Measurements from ENCODE around the gene SCGB1C1.
A peak's percentile ranks its signal among the peaks of the same experiment; 100 is the strongest.

The SCGB1C1 gene

DNA sequence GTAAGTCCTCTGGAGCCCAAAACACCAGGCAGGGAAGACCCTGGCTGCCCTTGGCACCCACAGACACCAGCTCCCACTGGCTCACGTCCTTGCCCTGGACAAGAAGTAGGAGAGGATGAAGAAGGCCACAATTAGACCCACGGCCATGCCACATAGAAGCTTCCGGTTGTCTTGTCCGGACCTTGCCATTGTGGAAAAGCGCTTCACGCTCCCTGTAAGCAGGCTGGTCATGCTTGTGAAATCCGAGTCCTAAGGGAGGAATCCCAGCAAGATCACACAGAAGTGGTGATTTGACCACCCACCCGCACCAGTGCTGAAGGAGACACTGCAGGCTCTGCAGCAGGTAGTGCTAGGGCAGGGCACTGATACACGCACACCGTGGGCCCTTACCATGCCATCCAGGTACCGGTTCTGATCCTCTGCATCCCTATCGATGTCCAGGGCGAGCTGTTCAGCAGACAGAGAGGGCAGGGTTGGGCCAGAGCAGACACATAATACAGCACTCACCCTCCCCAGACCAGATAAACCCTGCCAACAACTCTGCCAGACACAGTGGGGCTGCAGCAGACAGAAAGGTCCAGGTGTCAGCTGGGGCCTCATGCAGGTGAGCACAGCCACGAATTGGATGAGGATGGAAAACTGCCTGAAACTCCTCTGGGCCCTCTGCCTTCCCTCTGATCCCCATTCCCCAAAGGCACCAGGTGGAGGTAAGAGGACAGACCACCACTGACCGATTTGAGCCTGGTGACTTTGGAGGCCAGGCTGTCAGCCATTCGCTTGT lies 12.5 kb downstream of the SCGB1C1 start:
- DNase-seq = no peak

DNA sequence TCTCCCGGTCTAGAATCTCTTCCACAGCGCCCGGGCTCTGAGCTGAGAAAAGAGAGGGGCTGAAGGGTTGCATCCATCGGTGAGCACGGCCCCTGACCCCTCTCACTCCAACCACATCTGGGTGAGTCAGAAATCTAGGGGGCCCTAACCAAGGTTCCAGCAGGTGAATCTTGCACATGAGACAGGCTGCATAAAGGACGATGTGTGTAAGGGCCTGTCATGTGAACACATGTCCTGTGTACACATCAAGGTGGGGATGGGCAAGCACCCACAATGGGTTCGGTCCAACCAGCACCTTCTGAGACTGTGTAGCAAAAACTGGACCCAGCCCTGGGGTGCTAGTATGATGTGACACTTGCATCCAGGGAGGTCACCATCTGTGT lies 13.1 kb downstream of the SCGB1C1 start:
- no peak for DNase-seq

DNA sequence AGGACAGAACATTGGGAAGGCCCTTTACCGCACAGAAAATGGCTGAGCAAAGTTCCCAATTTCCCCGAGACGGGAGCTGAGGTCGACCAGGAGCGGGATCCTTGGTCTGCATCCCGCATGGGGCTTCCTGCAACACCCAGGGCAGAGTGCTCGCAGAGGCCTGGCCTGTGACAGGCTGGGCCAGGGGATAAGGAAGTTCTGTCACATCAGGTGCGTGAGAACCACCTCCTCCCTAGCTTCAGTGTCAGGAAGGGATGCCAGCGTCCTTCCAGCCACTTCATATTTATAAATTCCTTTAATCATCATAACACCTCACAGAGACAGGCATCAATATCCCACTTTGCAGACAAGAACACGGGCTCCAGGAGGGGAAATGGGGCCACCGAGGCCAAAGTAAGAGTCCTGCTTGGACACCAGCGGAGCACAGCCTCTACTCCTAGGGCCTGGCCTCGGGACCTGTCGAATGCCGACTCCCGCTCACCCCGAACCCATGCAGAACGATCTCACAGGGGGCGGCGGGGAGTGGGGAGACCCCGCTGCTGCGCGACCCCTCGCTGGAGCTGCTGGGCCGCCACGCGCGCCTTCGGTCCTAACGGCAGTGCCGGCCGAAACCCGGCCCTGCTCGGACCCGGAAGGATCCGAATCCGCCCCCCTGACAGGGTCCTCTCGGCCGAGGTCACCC lies 13.8 kb downstream of the SCGB1C1 start:
- no peak for DNase-seq

DNA sequence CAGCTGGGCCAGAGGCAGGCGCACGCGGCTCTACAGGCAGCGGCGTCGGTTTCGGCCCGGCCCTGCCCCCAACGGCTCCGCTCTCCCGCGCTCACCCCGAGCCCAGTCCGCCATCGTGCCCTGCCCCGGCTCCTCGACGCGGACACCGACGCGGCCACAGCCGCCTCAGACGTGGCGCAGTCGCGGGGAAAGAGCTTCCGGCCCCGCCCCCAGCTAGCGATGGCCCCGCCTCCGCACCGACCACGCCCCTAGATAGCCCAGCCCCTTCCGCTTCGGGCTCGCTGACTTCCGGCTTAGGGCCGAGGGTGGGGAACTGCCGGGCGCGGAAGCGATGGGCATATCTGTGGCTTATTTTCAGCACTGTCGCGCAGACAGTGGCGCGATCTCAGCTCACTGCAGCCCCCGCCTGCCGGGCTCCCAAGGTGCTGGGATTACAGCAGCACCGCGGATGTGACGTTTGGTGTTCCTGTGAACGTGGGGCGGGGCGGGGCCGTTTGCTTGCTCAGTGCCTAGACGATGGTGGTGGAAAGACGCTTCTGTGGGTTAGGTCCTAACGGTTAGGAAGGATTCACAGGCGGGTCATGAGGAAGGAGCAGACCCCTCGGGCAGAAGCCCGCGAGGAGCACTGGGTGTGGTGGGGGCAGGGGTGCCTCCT lies 14.5 kb downstream of the SCGB1C1 start, which contains the start of the genes BET1L and RIC8A:
Gene BET1L, minus strand, starts transcription at position 192 of the 655 bp plus-strand sequence. Its CDS starts 78 bp downstream, at position 114.
Gene RIC8A, plus strand, starts transcription at position 501 of the 655 bp plus-strand sequence. CDS start 1,147 bp downstream, outside the sequence.
- DNase-seq = peak; percentile 77

DNA sequence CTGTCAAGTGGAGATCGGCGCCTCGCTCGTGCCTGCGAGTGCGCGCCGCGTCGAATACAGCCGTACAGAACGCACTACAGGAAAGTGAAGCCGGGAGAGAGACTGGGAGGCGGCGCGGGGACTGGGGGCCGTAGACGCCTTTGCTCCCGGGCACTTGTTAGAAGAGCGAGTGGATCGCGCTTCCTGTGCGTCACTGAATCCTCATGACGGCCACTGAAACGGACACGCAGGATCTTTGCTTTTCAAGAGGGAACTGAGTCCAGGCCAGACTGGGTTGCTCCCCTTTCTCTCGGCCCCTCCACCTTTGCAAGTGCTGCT lies 14.9 kb downstream of the SCGB1C1 start:
- no peak for DNase-seq

DNA sequence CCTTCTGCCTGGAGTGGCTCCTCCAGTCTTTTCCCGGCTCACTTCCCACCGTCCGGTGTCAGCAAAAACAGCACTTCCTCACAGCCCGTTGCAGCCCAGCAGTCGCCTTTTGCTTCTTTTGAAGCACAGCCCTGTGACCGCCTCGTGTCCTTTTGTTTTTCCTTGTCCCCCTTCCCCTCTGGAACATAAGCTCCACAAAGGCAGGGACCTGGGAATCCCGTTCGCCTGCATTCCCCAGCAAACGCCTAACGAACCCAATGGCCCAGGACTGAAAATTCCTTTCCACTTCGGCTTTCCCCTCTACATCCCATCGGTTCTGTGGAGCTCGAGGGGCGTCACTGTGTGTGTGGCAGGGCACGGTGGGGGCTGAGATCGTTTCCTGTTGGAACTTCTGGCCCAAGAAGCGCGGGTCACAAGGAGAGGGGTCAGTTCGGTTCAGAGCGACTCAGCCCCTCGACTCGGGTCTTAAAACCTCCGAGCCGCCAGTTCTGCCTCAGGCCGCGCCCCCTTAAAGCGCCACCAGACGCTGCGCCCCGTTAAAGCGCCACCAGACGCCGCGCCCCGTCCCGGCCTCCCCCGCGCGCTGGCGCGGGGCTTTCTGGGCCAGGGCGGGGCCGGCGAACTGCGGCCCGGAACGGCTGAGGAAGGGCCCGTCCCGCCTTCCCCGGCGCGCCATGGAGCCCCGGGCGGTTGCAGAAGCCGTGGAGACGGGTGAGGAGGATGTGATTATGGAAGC lies 15.5 kb downstream of the SCGB1C1 start:
- DNase-seq = peak; percentile 39

DNA sequence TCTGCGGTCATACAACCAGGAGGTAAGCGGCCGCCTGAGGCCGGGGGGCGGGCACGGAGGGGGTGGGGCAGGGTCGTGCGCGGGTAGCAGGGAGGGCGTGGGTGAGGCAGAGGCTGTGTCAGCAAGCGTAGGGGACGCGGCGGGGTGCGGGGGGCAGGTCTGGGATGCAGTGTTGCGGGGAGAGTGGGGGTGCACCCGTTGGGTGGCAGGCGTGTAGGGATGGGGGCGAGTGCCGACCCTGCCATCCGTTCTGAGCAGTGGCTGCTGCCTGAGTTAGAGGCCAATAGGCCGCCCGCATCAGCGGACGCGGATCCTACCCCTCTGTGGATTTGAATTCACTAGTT lies 16.0 kb downstream of the SCGB1C1 start:
- DNase-seq = no peak

DNA sequence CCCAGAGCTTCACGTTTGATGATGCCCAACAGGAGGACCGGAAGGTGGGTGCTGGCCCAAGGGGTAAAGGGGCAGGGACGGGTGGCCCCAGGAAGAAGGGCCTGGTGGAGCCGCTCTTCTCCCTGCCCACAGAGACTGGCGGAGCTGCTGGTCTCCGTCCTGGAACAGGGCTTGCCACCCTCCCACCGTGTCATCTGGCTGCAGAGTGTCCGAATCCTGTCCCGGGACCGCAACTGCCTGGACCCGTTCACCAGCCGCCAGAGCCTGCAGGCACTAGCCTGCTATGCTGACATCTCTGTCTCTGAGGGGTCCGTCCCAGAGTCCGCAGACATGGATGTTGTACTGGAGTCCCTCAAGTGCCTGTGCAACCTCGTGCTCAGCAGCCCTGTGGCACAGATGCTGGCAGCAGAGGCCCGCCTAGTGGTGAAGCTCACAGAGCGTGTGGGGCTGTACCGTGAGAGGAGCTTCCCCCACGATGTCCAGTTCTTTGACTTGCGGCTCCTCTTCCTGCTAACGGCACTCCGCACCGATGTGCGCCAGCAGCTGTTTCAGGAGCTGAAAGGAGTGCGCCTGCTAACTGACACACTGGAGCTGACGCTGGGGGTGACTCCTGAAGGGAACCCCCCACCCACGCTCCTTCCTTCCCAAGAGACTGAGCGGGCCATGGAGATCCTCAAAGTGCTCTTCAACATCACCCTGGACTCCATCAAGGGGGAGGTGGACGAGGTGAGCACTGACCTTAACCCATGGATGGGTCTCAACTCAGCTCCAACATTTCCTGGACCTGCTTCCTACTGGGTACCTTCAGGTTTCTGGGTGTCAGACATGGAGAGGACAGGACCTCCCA lies 16.6 kb downstream of the SCGB1C1 start:
- no peak for DNase-seq

DNA sequence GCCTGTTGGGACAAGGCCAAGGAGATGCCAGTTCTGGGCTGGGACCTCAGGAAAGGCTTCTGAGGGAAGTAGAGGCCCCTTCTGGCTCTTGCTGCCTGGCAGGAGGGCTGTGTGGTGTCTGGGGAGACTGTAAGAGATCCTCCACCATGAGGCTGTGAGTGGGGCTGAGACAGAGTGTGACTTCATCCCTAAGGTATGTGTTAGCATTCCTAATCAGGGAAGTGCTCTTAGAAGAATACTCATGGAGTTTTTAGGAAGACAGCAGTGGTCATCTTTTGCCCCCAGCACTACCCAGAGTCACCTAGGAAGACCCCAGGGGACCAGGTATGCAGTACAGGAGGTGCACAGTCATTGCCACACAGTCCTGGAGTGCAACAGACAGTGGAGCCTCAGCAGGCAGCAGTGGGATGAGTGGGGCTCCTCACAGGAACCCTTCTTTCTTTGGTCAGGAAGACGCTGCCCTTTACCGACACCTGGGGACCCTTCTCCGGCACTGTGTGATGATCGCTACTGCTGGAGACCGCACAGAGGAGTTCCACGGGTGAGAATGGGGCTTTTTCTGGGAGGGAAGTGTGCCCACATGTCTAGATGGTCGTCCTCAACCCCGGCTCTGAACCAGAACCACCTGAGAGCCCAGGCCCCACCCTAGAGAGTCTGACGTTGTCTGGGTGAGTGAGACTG lies 17.4 kb downstream of the SCGB1C1 start:
- DNase-seq = no peak

DNA sequence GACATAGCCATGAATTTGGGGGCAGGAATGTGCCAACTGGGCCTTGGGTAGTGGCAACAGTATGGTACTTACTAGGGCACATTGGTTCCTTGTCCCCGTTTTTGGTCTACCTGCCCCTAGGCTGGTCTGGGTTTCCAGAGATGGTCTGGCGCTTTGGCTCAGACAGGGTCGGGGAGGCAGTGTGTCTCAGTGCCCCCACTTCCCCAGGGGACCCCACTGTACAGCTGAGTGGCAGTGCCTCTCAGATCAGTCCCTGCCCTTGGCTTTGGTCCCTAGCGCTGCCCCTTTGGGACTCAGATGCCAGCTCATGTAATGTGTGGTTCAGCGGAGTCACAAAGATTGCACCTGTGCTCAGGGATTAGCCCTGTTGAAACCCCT lies 17.9 kb downstream of the SCGB1C1 start:
- DNase-seq = no peak

DNA sequence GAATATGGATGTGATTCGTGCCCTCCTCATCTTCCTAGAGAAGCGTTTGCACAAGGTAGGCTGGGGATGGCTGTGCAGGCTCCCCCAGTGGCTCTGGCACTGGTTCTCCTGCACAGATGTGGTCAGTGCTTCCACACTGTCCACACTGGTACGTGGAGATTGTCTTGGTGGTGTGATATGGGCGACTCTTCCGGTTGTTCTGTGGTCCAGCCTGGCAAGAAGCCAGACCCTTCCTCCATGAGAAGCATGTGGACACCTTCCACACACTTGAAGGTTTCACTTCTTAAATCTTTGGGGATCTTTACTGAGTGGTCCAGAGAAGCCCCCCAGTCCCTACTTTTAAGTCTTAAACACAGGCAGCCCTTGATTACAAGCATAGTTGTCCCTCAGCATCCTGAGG lies 18.4 kb downstream of the SCGB1C1 start:
- DNase-seq = no peak

DNA sequence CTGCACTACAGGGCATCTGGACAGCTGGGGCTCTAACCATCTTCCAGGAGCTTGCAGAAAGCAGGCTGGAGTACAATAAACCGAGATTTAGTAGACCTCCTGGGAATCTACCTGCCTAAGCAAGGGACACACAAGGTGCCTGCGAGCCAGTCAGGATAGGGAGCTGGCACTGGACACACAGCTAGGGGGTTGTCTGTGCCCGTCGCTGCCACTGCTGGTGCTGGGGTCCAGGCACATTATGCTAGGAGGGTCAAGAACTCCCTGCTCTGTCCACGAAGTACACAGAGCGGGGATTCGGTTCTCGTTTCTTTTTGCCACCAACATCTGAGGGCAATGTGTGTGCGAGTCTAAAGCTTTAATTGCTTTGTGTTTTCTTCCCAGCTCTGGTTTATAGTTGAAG lies 18.9 kb downstream of the SCGB1C1 start:
- no peak for DNase-seq

DNA sequence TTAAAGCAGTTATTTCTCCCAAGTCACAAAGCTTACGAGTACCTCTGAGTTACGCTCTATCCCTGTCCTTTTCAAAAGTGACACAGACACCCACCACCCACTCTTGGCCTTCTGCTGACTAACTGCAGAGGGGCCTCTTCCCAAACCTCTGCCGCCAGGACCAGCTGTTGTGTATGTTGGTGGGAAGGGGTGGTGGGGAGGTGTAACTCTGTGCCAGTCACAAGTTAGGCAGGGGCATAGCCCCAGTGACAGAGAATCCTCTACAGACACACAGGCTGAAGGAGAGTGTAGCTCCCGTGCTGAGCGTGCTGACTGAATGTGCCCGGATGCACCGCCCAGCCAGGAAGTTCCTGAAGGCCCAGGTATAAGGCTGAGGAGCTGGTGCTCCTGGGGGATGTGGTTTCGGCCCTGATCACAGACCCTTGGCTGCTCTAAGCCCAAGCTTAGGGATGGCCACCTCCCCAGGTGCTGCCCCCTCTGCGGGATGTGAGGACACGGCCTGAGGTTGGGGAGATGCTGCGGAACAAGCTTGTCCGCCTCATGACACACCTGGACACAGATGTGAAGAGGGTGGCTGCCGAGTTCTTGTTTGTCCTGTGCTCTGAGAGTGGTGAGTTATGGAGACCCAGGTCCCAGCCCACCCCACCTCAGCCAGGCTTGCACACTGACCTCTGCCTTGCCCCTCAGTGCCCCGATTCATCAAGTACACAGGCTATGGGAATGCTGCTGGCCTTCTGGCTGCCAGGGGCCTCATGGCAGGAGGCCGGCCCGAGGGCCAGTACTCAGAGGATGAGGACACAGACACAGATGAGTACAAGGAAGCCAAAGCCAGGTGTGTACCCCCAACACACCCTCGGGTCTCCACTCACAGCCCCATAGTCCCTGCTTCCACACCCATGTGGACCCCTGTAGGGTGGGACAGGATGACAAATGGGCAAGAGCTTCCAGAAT lies 19.5 kb downstream of the SCGB1C1 start:
- DNase-seq = no peak

DNA sequence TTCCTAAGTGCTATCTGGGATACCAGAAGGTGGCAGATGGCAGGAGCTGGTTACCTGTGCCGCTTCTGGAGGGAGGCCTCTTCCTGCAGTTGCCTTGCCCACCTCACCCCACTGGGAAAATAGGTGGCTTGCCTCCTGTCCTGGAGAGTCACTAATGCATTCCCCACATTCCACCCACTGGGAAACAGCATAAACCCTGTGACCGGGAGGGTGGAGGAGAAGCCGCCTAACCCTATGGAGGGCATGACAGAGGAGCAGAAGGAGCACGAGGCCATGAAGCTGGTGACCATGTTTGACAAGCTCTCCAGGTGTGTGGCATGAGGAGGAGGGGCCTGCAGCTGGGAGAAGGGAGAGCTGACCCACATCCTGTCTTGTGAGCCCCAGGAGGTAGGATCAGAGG lies 20.2 kb downstream of the SCGB1C1 start:
- no peak for DNase-seq

DNA sequence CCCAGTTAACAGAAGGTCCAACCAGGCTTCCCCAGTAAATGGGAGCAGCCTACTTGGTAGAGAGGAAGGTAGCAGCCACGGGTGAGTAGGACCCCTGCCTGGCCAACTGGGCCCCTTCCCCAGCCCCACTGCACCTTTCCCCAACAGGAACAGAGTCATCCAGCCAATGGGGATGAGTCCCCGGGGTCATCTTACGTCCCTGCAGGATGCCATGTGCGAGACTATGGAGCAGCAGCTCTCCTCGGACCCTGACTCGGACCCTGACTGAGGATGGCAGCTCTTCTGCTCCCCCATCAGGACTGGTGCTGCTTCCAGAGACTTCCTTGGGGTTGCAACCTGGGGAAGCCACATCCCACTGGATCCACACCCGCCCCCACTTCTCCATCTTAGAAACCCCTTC lies 21.2 kb downstream of the SCGB1C1 start:
- no peak for DNase-seq

DNA sequence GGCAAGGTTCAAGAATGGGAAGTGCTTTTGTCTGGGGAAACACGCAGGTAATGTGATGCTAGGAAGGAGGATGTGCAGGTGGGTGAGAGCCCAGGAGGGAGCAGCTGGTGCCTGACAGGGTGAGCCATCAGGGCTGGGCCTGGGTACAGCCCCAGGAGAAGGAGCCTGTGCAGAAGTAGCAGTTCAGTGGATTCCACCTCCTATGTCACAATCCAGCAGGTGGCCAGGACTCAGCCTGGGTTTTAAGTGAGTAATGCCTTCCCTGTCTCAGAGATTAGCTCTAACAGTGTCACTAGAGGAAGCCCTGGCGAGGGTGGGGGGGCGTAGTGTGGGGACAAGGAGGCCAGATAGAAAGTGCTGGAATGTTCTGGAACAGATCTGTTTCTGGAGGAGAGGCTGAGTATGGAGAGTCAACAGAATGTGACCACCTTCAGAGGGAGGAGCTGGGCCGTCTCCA lies 22.7 kb downstream of the SCGB1C1 start:
- no peak for DNase-seq

DNA sequence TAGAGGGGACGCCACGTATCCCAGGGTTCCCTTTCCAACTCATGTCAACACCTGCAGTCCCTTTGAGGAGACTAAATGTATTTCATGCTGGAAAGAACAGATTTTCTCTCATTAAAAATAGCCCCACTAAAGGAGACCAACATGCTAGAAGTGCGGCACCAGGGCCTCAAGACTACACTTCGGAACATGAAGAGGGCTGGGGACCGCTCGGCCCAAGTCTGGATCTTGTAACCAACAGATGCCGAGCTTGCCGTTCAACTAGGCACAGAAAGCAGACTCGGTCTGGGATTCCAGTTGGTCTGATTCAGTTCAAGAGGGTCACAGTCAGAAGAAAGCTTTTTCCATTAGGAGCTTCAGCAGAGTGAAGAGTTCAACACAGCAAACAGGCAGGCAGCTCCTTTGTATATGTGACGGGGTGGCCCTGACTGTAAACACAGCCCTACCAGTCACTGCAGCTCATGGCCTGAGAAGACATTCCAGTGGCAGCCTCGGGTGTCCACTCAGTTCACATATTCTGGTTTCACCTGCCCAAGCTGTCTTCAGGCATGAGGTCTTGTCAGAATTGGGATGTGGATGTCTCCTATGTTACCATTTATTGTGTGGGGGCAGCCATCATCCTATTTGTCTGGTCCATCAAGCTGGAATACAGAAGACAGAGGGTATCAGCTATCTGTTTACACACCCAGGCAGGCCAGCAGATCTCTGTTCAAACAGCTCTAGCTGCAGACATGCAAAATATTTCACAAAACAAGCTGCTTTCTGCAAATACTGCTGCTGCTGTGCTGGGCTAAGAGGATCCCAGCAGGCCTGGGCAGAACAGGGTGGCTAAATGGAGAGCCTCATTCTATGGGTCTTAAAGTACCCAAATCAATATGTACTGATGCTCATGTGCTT lies 23.4 kb downstream of the SCGB1C1 start:
- DNase-seq = no peak

DNA sequence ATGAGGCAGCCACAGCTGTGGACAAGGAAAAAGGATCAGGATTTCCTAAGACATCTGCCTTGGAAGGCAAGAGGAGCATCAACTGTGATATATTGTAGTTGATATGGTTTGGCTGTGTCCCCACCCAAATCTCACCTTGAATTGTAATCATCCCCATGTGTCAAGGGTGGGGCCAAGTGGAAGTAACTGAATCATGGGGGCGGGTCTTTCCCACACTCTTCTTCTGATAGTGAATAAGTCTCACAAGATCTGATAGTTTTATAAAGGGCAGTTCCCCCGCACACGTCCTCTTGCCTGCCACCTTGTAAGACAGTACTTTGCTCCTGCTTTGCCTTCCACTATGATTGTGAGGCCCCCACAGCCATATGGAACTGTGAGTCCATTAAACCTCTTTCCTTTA lies 24.8 kb downstream of the SCGB1C1 start:
- DNase-seq = no peak

DNA sequence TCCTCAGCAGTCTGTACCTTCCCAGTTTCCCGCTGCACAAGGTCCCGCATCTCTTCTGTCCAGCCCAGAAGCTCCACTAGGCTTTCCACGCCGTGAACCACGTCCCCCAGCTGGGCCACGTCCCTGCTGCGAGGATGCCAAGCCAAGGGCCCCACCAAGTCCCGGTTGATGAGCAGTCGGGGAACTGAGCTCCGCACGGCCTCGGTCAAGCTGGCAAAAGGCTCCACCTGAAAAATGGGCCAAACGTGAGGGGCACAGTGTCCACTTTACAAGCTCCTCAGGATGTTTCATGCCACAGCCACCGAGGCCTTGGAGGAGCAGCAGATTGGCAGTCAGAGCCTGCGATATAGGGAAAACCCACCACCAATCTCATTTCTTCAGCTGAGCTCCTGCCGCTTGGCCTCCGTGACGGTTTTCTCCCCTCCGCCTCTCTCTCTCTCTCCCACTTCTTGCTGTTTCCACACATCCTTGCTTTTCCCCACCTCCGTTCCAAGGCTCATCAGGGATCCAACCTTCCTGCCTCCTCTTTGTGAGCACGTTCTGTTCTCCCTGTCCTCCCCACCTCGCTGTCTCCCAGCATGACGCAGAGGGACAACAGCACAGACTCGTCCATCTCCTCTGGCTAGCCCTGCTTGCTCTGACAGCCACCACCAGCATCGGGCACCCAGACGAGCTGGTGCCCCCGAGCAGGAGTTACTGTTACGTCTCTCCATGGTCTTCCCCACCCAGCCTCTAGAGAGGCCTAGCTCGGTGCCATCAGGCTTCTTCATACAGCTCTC lies 26.1 kb downstream of the SCGB1C1 start:
- DNase-seq = no peak
